GM19240 (cell line): ENCODE data around the gene AJAP1.

Source experiments
- DNase-seq: peaks from one replicate; pipeline ENCODE4 v3.0.0; 2011; ENCODE audit warnings: low spot score; ENCODE audit not compliant: insufficient read length

The AJAP1 gene

GRCh38 chr1:4681026-4681425 is 26.6 kb downstream of the AJAP1 start:
- no peak for DNase-seq

- no peak for DNase-seq
These were observed 28.3 kb downstream of the AJAP1 start for GRCh38 chr1:4682607-4683220.

DNA sequence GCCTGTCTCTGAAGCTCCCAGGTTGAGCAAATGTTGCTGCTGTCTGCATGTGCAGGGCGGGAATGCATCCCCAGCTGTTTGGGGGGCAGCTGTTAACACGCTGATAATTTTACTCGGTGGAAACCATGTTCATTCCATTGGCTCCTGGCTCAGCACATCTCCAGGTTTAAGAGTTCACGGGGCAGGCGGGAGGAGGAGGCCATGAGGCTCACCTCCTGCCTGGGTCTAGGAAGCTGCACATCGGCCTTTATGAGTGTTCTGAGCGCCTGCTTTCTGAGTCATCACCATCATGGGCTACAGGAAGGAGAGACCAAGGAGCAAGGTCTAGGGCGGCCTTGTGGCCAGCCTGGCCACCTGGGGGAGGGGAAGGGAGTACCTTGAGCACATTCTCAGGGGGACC is 29.7 kb downstream of the AJAP1 start:
- DNase-seq, result no peak

DNA sequence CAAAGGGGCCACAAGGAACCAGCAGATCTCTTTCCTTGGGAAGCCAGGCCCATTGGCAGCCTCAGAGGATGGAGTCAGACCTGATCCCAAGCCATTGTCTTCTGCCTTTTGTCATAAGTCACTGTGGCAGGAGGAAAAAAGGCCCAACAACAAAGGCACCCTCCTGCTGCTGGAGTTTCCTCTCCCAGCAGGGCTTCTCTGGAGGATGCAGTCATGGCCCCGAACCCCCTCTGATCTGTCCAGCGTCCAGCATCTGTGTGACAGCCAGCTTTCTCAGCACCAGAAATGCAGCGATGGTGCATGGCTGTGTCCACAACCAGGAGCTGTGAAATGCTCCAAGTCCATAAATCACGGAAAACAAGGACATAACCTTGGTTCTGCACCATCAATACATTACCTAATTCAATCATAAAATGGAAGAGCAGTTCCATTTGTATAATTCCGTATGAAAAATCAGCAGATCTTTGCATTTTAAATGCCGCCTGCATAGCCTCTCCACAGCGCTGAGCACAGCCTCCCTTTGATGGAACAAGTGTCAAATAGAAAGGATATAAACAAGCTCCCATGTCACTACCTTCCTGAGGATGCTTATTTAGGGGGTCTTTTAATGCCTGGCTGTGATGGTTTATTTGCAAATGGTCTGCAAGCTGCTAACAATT is 30.6 kb downstream of the AJAP1 start:
- no peak for DNase-seq

- DNase-seq, result no peak
These were observed 31.1 kb downstream of the AJAP1 start for GRCh38 chr1:4685523-4685865.

GRCh38 chr1:4687943-4688342 is 33.5 kb downstream of the AJAP1 start:
- DNase-seq, result no peak

DNA sequence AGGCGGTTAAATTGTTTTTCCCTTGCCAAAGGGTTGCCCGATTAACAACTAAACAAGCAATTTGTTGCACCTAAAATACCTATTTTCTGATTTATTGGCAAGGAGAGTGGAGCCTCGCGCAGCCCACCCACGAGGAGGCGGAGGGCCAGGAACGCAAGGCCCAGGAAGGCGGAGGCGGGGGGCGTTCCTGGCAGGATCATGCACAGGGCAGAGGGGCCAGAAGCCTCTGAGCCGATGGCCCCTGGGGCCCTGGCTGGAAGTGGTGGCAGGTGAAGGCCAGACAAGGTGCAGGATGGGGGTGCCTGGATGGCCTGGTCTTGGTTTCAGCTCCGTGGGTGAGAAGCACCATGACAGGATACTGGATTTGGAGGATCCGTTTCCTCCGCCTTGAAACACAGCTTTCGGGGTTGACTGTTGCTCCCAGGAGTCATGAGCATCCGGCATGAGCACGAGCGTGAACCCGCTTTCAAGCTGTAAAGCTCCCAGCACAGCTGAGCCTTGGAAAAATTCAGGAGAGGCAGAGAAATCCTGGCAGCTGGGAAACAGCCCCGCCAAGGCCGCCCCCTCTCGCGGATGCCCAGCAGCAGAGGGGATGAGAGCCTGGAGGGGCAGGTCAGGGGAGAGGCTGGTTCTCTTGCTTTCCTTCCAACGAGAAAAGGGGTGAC is 35.0 kb downstream of the AJAP1 start:
- no peak for DNase-seq

GRCh38 chr1:4689941-4690635 is 35.7 kb downstream of the AJAP1 start:
- DNase-seq, result no peak

DNA sequence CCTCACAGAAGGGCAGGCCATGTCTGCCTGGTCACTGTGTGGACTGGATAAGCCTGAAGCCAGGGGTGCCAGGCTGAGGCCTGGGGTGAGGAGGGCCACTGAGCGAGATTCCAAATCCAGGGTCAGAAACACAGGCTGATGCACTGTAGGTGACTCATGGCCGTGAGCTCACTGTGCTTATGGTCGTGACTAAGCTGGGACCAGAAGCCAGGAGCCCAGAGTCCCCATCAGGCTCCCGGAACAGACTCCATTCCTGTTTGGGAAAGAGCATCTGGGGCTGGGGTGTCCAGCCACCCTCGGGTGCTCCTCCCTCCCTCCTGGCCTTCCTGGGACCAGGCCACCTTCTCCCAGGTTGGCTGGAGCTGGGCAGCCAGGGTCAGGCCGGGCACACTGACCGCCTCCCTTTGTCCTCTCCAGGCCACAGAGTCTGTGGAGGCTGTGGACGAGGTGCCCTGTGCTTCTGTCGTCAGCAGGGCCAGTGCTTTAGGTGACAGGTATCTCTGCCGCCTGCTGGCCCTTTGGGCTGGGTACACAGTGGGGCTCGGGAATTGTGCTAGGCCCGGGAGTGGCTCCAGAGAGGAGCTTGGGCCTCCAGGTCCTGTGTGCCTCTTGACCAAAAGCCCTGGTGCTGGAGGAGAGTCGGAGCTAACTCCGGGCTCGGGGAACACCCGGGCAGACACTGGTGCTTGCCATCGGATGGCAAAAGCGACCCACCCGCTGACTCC is 36.7 kb downstream of the AJAP1 start:
- no peak for DNase-seq

GRCh38 chr1:4691766-4692405 is 37.5 kb downstream of the AJAP1 start:
- no peak for DNase-seq

- DNase-seq, result no peak
These were observed 38.0 kb downstream of the AJAP1 start for GRCh38 chr1:4692437-4692836.

- DNase-seq, result no peak
These were observed 38.9 kb downstream of the AJAP1 start for GRCh38 chr1:4693331-4693730.

- no peak for DNase-seq
These were observed 39.5 kb downstream of the AJAP1 start for GRCh38 chr1:4693891-4694290.

DNA sequence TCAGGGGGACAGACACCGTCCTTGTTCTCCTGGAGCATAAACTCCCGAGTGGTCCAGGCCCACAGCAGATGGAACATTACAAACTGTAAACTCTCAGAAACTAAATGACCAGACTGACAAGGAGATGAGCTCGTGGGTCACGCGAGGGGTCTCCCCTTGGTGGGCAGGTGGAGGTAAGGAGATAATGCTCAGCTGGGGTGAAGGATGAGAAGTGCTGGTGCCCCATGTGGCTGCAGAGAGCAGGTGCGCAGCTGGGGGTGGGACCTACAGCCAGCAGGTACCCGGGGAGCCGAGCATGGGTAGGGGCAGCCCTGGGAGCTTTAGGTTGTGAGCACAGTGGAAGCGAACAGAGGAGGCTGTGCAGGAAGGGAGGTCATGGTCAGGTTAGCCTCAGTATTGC is 40.1 kb downstream of the AJAP1 start:
- DNase-seq, result no peak

- DNase-seq, result no peak
These were observed 40.8 kb downstream of the AJAP1 start for GRCh38 chr1:4695241-4695640.

DNA sequence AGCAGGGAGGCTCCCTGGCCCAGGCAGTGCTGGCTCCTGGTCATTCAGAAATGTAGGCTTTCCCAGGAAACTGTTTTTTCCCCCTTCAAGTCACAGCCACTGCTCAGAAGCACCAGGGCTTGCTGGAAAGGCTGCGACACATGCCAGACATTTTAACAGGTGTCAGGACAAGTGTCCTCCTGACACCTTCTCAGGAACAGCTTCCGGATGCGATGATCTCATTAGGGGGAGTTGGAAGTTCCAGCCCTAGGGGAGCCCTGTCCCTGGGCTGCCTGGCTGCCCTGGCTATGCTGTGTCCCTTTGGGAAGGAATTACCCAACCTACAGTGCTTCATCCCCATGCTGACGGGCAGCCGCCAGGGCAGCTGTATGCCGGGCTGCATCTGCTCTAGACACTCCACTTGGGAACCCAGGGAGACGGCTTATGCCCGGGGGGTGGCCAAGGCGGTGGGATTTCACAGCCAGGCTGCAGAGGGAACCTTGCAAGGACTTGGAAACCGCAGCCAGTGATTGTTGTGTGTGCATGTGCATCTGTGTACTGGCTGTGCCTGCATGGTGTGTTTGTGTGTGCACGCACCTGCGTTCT is 41.8 kb downstream of the AJAP1 start:
- no peak for DNase-seq

DNA sequence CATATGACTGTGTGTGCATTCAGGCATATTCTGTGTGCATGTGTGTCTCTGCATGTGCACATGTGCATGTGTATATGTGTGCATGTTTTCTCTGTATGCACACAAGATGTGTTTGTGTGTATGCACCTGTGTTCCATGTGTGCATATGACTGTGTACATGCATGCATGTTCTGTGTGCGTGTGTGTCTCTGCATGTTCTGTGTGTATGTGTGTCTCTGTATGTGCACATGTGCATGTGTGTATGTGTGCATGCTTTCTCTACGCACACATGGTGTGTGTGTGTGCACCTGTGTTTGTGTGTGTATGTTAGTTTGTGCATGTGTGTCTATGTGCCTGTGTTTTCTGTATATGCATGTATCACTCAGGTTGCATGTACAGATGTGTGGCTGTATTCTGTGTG is 42.3 kb downstream of the AJAP1 start:
- no peak for DNase-seq

DNA sequence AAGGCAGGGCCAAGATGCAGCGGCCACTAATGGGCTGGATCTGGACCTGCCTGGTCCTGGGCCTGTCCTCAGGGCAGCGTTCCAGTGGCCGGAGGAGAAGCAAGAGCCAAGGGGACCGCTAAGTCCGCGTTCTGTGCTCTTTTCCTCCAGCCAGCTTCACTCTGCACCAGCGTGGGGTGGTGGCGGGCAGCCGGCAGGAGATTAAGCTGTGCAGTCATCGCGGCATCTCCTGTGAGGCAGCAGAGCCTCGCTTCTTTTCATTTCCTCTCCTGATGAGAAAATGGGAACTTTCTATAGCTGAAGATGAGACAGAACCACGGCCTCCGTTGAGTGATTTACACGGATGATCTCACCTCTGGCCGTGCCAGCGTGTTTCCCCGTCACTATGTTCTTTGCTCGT is 43.4 kb downstream of the AJAP1 start:
- no peak for DNase-seq

DNA sequence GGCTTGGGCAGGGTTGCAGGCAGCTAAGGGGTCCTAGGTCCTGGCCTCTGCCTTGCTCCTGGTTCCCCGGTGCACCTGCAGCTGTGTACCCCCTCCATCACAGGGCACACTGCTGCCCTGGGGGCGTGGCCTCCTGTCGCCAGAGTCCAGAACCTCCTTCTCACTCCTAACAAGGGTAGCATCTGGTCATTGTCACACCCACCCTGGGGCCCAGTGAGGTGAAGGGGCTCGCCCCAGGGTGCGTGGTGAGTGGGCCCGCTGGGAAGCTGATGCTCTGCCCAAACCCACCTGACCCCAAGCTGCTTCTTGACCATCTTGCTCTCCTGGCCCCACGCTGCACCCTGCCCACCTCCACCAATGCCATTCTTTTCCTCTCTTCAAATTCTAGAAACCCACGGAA is 44.5 kb downstream of the AJAP1 start:
- no peak for DNase-seq

DNA sequence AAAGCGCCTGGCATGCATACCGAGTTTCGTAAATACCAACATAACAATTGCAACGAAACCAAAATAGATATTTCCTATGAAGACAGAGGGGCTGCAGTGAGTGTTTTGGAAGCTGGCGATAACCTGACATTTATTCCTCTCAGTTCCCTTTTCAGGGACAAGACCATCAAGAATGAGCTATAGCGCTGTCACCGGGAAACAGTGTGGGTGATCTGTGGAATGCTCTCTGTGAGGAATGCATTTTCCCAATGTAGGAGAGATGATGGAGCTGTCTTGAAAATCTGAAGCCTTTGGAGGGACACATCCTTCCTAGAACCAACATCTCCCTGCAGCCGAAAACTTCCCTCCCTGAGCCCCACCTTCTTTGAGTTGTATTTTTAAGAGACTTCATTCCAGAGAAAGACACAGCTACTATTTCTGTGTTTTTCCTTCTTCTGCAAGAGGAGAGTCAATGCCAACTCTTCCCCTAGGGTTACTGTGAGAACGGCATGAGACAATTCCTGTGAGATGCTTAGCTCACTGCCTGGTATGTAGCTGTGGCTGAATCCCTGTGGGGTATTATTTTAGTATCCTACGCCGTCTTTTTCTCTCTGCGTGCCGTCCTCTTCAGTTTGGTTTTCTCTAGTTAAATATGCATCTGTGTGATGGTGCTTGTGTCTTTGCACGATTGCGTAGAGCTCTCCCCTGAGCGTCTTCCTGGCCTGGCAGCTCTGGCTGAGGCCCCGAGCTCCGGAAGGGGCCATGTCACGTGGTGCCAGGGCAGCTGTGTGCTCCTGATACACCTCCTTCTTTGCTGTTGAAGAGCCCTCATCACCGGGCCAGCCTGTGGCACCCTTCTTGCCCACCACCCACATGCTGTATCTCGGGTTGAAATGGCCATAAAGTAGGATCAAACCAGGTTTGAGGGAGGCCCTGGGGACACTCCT is 45.2 kb downstream of the AJAP1 start:
- no peak for DNase-seq
